Skeletal muscle satellite cell (primary cell): ENCODE measurements around the gene CHEK1.
"Not testable (repeated sequence)": the region's sequence is repeated elsewhere in the genome, so short reads cannot be mapped to it uniquely, and the experiment has no call there.

ENCODE experiments used
- H3K27me3 ChIP-seq: 2 replicates; pipeline ENCODE4 v1.7.0; 2013; ENCODE audit warnings: low read length; ENCODE audit not compliant: control insufficient read depth, insufficient read depth
- H3K36me3 ChIP-seq: 2 replicates; pipeline ENCODE4 v1.7.0; 2013; ENCODE audit warnings: mild to moderate bottlenecking, control low read depth, low read length; ENCODE audit not compliant: insufficient read depth
- H3K4me1 ChIP-seq: 2 replicates; pipeline ENCODE4 v1.7.0; 2013; ENCODE audit warnings: low read length; ENCODE audit not compliant: control insufficient read depth, insufficient read depth
- H3K4me2 ChIP-seq: 2 replicates; pipeline ENCODE4 v1.7.0; 2013; ENCODE audit warnings: mild to moderate bottlenecking, low read length
- H3K4me3 ChIP-seq: 2 replicates; pipeline ENCODE4 v1.7.0; 2013; ENCODE audit warnings: low read length
- H3K9ac ChIP-seq: 2 replicates; pipeline ENCODE4 v1.7.0; 2013; ENCODE audit warnings: mild to moderate bottlenecking, low read depth, low read length, moderate library complexity
- H3K9me3 ChIP-seq: replicated peaks from 2 replicates; pipeline ENCODE4 v1.7.0; 2013; ENCODE audit warnings: mild to moderate bottlenecking, control low read depth, low read length
- small RNA-seq: library from RNA; depleted of rRNA; stranded (forward); fragments of <200 nt; gene quantifications from one replicate; pipeline ENCODE3, GENCODE V24; 2012

Gene CHEK1

DNA sequence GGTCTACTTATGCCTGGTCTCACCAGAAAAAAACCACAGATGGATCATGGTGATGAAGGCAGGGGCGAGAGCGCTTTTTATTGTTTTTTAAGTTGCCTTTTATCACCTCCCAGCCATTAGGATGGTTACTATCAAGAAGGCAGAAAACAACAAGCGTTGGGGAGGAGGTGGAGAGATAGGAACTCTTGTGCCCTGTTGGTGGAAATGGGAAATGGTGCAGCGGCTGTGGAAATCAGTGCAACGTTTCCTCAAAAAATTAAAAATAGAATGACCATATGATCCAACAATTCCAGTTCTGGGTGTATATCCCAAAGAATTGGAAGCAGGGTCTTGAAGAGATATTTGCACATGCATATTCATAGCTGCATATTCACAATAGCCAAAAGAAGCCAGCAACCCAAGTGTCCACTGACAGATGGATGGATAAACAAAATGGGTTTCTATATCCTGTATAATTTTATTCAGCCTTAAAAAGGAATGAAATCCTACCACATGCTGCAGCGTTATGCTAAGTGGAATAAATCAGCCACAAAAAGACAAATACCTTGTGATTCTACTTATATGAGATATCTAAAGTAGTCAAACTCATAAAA lies 76.2 kb downstream of the CHEK1 start:
- no peaks in the 10 kb centered on the region for H3K4me1 ChIP-seq
- no peaks in the 10 kb centered on the region for H3K9me3 ChIP-seq
- H3K4me2 ChIP-seq, result no peak overlapping the region
- no peak overlapping the region for H3K4me3 ChIP-seq
- H3K36me3 ChIP-seq, result no peaks in the 10 kb centered on the region
- no peak overlapping the region for H3K9ac ChIP-seq
- H3K27me3 ChIP-seq, result no peaks in the 10 kb centered on the region

DNA sequence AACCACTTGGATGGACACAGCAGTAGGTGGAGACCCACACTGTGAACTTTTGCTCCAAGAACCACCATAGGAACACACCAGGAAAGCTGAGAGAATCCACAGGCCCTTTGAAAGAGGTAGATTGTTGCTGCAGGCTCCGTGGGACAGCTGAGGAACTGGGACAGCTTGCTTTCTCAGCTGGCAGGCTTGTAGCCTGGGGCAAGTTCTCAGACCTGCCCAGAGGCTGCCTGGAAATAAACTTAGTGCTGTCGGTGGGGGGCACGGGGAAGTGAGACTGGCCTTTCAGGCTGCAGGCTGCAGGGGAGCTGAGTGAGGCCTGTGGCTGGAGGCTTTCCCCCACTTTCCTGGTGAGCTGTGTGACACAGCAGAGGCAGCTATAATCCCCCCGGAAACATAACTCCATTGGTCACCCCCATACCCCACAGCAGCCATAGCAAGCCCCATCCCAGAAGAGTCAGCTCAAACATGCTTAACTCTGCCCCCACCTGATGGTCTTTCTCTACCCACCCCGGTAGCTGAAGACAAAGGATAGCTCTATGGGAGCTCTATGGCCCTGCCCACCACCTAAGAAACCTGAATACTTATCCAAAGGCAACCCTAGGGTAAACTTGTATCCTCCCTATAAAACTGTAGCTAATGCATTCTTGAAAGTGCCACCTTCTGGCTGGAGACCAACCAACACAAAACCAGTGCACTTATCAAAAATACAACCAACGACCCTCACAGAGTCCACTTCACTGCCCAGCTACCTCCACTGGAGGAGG lies 77.1 kb downstream of the CHEK1 start:
- Histone ChIP-seq H3K9me3 (no peaks in the 10 kb centered on the region), H3K36me3 (no peaks in the 10 kb centered on the region), H3K4me2 (no peak overlapping the region), H3K27me3 (no peaks in the 10 kb centered on the region), H3K4me3 (no peak overlapping the region), H3K4me1 (no peaks in the 10 kb centered on the region), H3K9ac (no peak overlapping the region)

DNA sequence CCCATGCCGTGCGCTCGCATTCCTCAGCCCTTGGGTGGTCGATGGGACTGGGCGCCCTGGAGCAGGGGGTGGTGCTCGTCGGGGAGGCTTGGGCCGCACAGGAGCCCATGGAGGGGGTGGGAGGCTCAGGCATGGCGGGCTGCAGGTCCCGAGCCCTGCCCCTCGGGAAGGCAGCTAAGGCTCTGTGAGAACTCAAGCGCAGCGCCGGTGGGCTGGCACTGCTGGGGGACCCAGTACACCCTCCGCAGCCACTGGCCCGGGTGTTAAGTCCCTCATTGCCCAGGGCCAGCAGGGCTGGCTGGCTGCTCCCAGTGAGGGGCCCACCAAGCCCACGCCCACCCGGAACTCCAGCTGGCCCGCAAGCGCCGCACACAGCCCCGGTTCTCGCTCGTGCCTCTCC lies 79.7 kb downstream of the CHEK1 start:
- not testable (repeated sequence) for H3K9ac ChIP-seq, H3K4me1 ChIP-seq, H3K27me3 ChIP-seq, H3K9me3 ChIP-seq, H3K36me3 ChIP-seq, H3K4me2 ChIP-seq, H3K4me3 ChIP-seq

DNA sequence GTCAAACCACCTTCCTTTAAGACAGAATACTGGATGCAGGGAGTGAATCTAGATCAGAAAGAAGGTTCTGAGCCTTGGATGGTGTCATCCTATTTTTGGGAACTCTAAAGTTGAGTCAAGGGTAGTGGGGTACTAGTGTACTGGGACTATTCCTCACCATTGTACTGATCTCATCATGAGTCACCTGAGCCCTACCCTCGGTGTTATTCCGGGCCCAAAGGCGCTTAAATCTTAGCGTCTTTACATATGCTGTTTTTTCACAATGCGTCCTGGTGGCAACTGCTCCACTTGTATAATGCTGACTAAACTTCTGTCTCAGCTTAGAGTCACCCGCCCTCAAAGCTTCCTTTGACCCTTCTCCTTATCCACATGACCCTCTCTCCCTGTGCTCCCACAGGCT lies 95.8 kb downstream of the CHEK1 start:
- Histone ChIP-seq H3K27me3 (peaks cover 16% of the 10 kb centered on the region), H3K9ac (no peak overlapping the region)

DNA sequence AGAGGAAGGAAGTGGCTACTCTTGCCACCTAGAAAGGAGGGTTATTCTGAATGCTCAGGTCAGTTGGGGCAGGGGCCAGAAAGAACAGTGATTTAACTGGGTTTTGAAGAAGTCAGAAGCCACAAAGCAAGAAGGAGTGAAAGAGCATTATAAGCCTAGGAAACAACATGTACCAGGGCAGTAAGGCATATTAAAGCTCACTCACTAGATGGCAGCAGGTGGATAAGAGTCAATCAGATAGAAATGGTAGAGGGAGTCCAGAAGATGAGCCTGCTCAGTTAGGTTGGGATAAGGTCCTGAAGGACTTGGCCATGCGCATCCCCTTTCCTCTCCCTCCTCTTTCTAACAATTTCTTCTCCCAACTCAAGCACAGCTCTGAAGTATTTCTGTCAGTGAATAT lies 99.2 kb downstream of the CHEK1 start:
- Histone ChIP-seq H3K4me3 (no peak overlapping the region), H3K36me3 (no peaks in the 10 kb centered on the region), H3K27me3 (peaks cover 23% of the 10 kb centered on the region), H3K4me1 (no peaks in the 10 kb centered on the region), H3K9me3 (no peaks in the 10 kb centered on the region), H3K4me2 (no peak overlapping the region), H3K9ac (no peak overlapping the region)

More for the DNA sequence above, 95.8 kb downstream of the CHEK1 start:
- H3K4me2 ChIP-seq, result no peak overlapping the region
- no peaks in the 10 kb centered on the region for H3K9me3 ChIP-seq
- no peaks in the 10 kb centered on the region for H3K36me3 ChIP-seq
- H3K4me1 ChIP-seq, result no peaks in the 10 kb centered on the region
- no peak overlapping the region for H3K4me3 ChIP-seq

Small RNA genes lying within 50 kb of the gene (small RNA-seq; reads per million reads assigned to genes)
- gene RNU2-35P, result 0.49 reads per million
